Left cardiac atrium (tissue), 4 donors: Measurements from ENCODE around the gene IGSF11. TPM values are rescaled to one million over a fixed set of nuclear protein-coding genes. Genes with fewer than 3 reads are reported as not detected.
A peak's percentile ranks its signal among the peaks of the same experiment; 100 is the strongest.

Experiments
- ATAC-seq, 2 donors: fragments of 200-7000 bp; cut with Tn5 transposase; one replicate each; pipeline ENCODE4 v1.9.1; 2020; ENCODE audit warnings: mild to moderate bottlenecking in 2 of 2, moderate library complexity in 2 of 2
- DNase-seq: peaks from one replicate; pipeline ENCODE4 v3.0.0-alpha.2; 2020
- intact Hi-C, 2 donors: fragments of 100-400 bp; cut with DNase I; formaldehyde crosslinking; loops; one replicate each; pipeline versions ENCODE4 v1.14.1 to v1.15.1; 2022 to 2023
- total RNA-seq, 2 donors: library from RNA; stranded (reverse); fragmentation: NEBNext Ultra II Directional; extraction: Animal tissue kit (Norgen Biotek cat#: 25700); gene quantifications; one replicate each; pipeline ENCODE4 v1.2.1, GENCODE V29; 2021
- donor health status: DM: no; HTN: yes; CAD: no.
- donor health status: DM: no; HTN: yes; CAD: no; lungs with severe emphysema.
- donor health status: DM: yes; HTN: yes; CAD: no.
- donor health status: Dilated cardiomyopathy.

Gene IGSF11
- total RNA-seq, 2 donors from 2014 or later: 2.2 to 2.7 TPM

GRCh38 chr3:118966700-118967099, 67.9 kb downstream of the IGSF11 start:
- ATAC-seq (no peak), DNase-seq (no peak)
- intact Hi-C loops: no loop called here

GRCh38 chr3:118963711-118964110, 70.9 kb downstream of the IGSF11 start:
- DNase-seq (no peak), ATAC-seq (no peak)
- intact Hi-C loops: no loop called here

GRCh38 chr3:118960876-118961450, 73.7 kb downstream of the IGSF11 start:
- DNase-seq (no peak), ATAC-seq (peak in 1 of 2 donors; percentile 71)
- intact Hi-C loops: no loop called here

GRCh38 chr3:118955914-118956556, 78.6 kb downstream of the IGSF11 start:
- intact Hi-C loops: no loop called here

GRCh38 chr3:118951089-118951488, 83.6 kb downstream of the IGSF11 start:
- intact Hi-C loops: no loop called here
- no peak for ATAC-seq
- no peak for DNase-seq

More at GRCh38 chr3:118955914-118956556, 78.6 kb downstream of the IGSF11 start:
- DNase-seq: no peak
- no peak for ATAC-seq

GRCh38 chr3:118949113-118949760, 85.4 kb downstream of the IGSF11 start:
- intact Hi-C loops: no loop called here
- ATAC-seq (no peak), DNase-seq (no peak)

- no peak for ATAC-seq
- intact Hi-C loops: no loop called here
These were observed 86.5 kb downstream of the IGSF11 start for GRCh38 chr3:118948146-118948545.

GRCh38 chr3:118946449-118946848, 88.2 kb downstream of the IGSF11 start:
- no peak for DNase-seq
- intact Hi-C loops: no loop called here
- ATAC-seq: no peak

More at GRCh38 chr3:118948146-118948545, 86.5 kb downstream of the IGSF11 start:
- no peak for DNase-seq

GRCh38 chr3:118945834-118946233, 88.8 kb downstream of the IGSF11 start:
- intact Hi-C loops: no loop called here
- DNase-seq (no peak), ATAC-seq (no peak)

- intact Hi-C loops: no loop called here
- ATAC-seq (no peak), DNase-seq (no peak)
These were observed 91.0 kb downstream of the IGSF11 start for GRCh38 chr3:118943597-118943996.

- no peak for DNase-seq
- intact Hi-C loops: no loop called here
- ATAC-seq: no peak
These were observed 92.0 kb downstream of the IGSF11 start for GRCh38 chr3:118942671-118943070.

- DNase-seq (no peak), ATAC-seq (no peak)
- intact Hi-C loops: no loop called here
These were observed 92.5 kb downstream of the IGSF11 start for GRCh38 chr3:118942195-118942594.

- DNase-seq (no peak), ATAC-seq (no peak)
- intact Hi-C loops: no loop called here
These were observed 93.4 kb downstream of the IGSF11 start for GRCh38 chr3:118941236-118941635.

GRCh38 chr3:118938183-118938961, 96.3 kb downstream of the IGSF11 start:
- intact Hi-C loops: no loop called here
- ATAC-seq: no peak
- no peak for DNase-seq

GRCh38 chr3:118936811-118937210, 97.8 kb downstream of the IGSF11 start:
- DNase-seq: no peak
- intact Hi-C loops: no loop called here
- ATAC-seq: peak in 1 of 2 donors; percentile 34

GRCh38 chr3:118932822-118933558, 101.7 kb downstream of the IGSF11 start:
- intact Hi-C loops: no loop called here
- DNase-seq (peak; percentile 49), ATAC-seq (peak; percentile 63 to 94)

- no peak for DNase-seq
- ATAC-seq: no peak
- intact Hi-C loops: no loop called here
These were observed 102.7 kb downstream of the IGSF11 start for GRCh38 chr3:118931996-118932395.

- DNase-seq: no peak
- intact Hi-C loops: no loop called here
- no peak for ATAC-seq
These were observed 107.2 kb downstream of the IGSF11 start for GRCh38 chr3:118927449-118927848.

- no peak for ATAC-seq
- DNase-seq: no peak
- intact Hi-C loops: no loop called here
These were observed 122.5 kb downstream of the IGSF11 start for GRCh38 chr3:118912188-118912587.
